Panc1 (cell line): ENCODE results near the gene PITX2.

ENCODE experiments used
- POLR2AphosphoS5 ChIP-seq: IDR thresholded peaks from 2 replicates; pipeline ENCODE4 v1.6.1; 2012; ENCODE audit warnings: mild to moderate bottlenecking, low read depth, low read length, moderate library complexity
- TF ChIP-seq, protein P1 (sequence below): fragments of 450-650 bp; IDR thresholded peaks from 2 replicates; pipeline ENCODE4 v1.5.1; 2017; ENCODE audit warnings: mild to moderate bottlenecking

DNA sequence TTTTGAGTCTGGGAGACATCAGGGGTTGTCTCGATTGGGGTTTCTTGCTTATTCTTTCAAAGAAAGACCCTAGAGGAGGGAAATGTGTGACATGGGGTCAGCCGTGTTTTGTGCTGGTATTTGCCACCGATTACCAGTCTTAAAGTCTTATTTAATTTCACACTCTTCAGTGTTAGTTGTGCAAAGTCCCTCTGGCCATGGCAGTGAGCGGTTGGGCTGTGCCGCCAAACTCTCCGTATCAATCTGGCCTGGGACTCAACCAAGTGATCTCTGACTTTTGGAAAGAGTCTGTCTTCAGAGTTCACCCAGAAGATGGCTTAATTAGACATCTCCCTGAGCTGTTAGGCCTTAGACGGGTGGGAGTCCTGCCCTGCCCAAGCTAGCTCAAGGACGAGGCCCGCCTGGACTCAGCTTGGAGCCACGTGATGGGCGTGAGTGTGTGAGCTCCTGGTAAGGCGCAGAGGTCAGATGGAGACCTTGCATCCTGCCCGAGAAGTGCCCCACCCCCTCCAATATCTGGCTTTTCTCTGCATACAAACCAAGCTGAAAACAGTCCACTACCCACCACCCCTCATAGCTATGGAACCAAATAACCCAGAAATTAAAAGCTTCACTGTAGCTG, 3.8 kb upstream of the PITX2 start:
- TF ChIP-seq, protein P1, sequence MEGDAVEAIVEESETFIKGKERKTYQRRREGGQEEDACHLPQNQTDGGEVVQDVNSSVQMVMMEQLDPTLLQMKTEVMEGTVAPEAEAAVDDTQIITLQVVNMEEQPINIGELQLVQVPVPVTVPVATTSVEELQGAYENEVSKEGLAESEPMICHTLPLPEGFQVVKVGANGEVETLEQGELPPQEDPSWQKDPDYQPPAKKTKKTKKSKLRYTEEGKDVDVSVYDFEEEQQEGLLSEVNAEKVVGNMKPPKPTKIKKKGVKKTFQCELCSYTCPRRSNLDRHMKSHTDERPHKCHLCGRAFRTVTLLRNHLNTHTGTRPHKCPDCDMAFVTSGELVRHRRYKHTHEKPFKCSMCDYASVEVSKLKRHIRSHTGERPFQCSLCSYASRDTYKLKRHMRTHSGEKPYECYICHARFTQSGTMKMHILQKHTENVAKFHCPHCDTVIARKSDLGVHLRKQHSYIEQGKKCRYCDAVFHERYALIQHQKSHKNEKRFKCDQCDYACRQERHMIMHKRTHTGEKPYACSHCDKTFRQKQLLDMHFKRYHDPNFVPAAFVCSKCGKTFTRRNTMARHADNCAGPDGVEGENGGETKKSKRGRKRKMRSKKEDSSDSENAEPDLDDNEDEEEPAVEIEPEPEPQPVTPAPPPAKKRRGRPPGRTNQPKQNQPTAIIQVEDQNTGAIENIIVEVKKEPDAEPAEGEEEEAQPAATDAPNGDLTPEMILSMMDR, result no peak
- no peak for TF ChIP-seq POLR2AphosphoS5
